ENCODE results near the gene PDCD1.
"Not testable (repeated sequence)": the region's sequence is repeated elsewhere in the genome, so short reads cannot be mapped to it uniquely, and the experiment has no call there.

PDCD1 gene

DNA sequence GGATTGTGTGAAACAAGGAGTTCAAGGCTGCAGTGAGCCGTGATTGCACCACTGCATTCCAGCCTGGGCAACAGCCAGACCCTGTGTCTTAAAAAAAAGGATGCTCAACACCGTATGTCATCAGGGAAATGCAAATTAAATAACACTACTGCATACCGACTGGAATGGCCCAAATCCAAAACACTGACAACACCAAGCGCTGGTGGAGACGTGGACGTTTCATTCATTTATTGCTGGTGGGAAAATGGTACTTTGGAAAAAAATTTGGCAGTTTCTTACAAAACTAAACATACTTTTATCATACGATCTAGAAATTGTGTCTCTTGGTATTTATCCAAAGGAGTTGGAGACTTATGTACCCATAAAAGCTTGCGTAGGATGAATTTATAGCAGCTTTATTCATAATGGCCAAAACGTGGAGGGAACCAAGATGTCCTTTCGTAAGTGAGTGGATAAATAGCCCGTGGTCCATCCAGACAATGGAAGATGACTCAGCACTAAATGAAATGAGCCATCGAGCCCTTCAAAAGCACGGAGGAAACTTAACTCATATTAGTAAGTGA is 25.5 kb downstream of the PDCD1 start:
- no peak overlapping the region for H2AFZ ChIP-seq (ENCODE audit: low read depth, low read length)
- peaks cover 27% of the 10 kb centered on the region for H3K27me3 ChIP-seq (ENCODE audit: low read depth, low read length)
- H4K20me1 ChIP-seq (ENCODE audit: insufficient read depth, low read length) = no peaks in the 10 kb centered on the region
- no peak overlapping the region for H3K4me2 ChIP-seq (ENCODE audit: low read length)
- H3K4me1 ChIP-seq (ENCODE audit: low read length) = no peaks in the 10 kb centered on the region
- no peak overlapping the region for H3K9ac ChIP-seq (ENCODE audit: low read length)
- H3K9me3 ChIP-seq (ENCODE audit: insufficient read depth, low read length) = no peaks in the 10 kb centered on the region
- TF ChIP-seq, protein P1, sequence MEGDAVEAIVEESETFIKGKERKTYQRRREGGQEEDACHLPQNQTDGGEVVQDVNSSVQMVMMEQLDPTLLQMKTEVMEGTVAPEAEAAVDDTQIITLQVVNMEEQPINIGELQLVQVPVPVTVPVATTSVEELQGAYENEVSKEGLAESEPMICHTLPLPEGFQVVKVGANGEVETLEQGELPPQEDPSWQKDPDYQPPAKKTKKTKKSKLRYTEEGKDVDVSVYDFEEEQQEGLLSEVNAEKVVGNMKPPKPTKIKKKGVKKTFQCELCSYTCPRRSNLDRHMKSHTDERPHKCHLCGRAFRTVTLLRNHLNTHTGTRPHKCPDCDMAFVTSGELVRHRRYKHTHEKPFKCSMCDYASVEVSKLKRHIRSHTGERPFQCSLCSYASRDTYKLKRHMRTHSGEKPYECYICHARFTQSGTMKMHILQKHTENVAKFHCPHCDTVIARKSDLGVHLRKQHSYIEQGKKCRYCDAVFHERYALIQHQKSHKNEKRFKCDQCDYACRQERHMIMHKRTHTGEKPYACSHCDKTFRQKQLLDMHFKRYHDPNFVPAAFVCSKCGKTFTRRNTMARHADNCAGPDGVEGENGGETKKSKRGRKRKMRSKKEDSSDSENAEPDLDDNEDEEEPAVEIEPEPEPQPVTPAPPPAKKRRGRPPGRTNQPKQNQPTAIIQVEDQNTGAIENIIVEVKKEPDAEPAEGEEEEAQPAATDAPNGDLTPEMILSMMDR (IDR thresholded peaks at IDR 0.05; ENCODE audit: low read depth, low read length) = no peak
- TF ChIP-seq EZH2phosphoT487 (IDR thresholded peaks at IDR 0.05; ENCODE audit: low read depth) = no peak
- H3K79me2 ChIP-seq (ENCODE audit: low read length) = no peaks in the 10 kb centered on the region
- no peaks in the 10 kb centered on the region for H3K36me3 ChIP-seq (replicated peaks; ENCODE audit: low read depth, low read length)
- H3K27ac ChIP-seq (ENCODE audit: low read length) = no peak overlapping the region
- no peak overlapping the region for H3K4me3 ChIP-seq (ENCODE audit: low read length)

DNA sequence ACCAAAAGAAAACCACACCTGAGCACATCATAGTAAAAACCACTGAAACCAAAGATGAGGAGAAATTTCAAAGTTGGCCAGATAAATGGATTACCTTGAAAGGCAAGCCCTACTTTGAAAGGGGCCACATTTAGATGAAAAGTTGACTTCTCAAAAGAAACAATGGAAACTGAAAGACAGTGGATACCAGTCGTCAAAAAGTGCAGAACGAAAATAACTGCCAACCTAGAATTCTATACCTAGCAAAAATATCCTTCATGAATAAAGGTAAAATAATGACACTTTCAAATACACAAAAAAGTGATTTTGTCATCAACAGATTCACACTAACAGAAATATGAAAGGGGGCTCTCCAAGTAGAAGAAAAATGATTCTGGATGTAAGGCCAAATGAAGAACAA is 31.3 kb downstream of the PDCD1 start:
- no peak overlapping the region for H3K27ac ChIP-seq (ENCODE audit: low read length)
- no peak overlapping the region for H3K9ac ChIP-seq (ENCODE audit: low read length)
- TF ChIP-seq, protein P1 (IDR thresholded peaks at IDR 0.05; ENCODE audit: low read depth, low read length) = no peak
- TF ChIP-seq EZH2phosphoT487 (IDR thresholded peaks at IDR 0.05; ENCODE audit: low read depth) = no peak
- H3K4me2 ChIP-seq (ENCODE audit: low read length) = no peak overlapping the region
- no peaks in the 10 kb centered on the region for H3K79me2 ChIP-seq (ENCODE audit: low read length)
- no peaks in the 10 kb centered on the region for H3K9me3 ChIP-seq (ENCODE audit: insufficient read depth, low read length)
- H3K36me3 ChIP-seq (replicated peaks; ENCODE audit: low read depth, low read length) = no peaks in the 10 kb centered on the region
- H3K4me1 ChIP-seq (ENCODE audit: low read length) = no peaks in the 10 kb centered on the region
- H2AFZ ChIP-seq (ENCODE audit: low read depth, low read length) = no peak overlapping the region
- no peak overlapping the region for H3K4me3 ChIP-seq (ENCODE audit: low read length)
- peaks cover 17% of the 10 kb centered on the region for H3K27me3 ChIP-seq (ENCODE audit: low read depth, low read length)
- no peaks in the 10 kb centered on the region for H4K20me1 ChIP-seq (ENCODE audit: insufficient read depth, low read length)

DNA sequence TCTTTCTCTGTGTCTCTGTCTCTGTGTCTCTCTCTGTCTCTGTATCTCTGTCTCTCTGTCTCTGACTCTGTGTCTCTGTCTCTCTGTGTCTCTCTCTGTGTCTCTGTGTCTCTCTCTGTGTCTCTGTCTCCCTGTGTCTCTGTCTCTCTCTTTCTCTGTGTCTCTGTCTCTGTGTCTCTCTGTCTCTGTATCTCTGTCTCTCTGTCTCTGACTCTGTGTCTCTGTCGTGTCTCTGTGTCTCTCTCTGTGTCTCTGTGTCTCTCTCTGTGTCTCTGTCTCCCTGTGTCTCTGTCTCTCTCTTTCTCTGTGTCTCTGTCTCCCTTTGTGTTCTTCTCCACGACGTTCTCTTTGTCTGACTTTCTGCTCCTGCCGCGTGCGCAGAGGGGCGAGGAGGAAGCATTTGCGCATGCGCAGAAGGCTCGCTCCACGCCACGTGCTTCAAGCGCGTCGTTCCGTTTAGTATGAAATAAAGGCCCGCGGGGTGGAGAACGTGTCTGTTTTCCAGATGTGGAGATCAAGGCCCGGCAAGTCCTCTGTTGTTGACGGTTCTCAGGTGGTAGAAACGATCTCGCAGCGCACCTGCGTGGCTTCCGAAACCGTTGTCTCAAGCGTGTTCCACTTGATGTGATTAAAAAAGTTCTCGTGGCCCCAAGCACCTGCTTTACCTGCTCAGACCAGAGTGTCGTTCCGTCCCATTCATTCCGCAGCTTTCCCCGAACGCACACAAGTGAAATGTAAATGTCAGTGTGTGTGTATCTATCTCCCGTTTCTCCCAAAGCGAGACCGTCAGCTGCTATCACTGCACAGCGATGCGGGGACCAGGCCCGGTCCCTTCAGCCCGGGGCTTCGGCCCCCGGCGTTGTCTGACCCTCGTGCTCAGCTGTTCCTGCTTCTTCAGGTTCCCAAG is 34.9 kb downstream of the PDCD1 start:
- not testable (repeated sequence) for H3K4me2 ChIP-seq (ENCODE audit: low read length); H4K20me1 ChIP-seq (ENCODE audit: insufficient read depth, low read length); H3K4me3 ChIP-seq (ENCODE audit: low read length); H3K27me3 ChIP-seq (ENCODE audit: low read depth, low read length); H3K4me1 ChIP-seq (ENCODE audit: low read length); H3K79me2 ChIP-seq (ENCODE audit: low read length); H3K36me3 ChIP-seq (replicated peaks; ENCODE audit: low read depth, low read length); H3K9me3 ChIP-seq (ENCODE audit: insufficient read depth, low read length); H3K9ac ChIP-seq (ENCODE audit: low read length); H3K27ac ChIP-seq (ENCODE audit: low read length); H2AFZ ChIP-seq (ENCODE audit: low read depth, low read length)

DNA sequence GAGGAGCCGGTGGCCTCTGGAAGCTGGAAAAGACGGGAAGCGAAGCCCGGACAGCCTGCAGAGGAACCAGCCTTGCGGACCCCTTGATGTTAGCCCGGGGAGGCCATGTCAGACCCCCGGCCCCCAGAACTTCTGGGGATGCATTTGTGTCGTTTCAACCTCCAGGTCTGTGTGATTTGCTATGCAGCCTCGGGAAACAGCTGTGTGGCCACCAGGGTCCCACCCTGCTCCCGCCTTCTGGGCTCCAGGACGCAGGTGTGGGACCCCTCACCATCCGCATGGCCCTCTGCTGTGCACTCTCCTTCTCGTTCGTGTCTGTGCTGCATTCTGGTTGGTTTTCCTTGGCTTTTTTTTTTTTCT is 36.5 kb downstream of the PDCD1 start:
- Histone ChIP-seq H3K9me3 (ENCODE audit: insufficient read depth, low read length) (no peaks in the 10 kb centered on the region), H3K4me2 (ENCODE audit: low read length) (no peak overlapping the region), H3K79me2 (ENCODE audit: low read length) (no peaks in the 10 kb centered on the region), H3K4me3 (ENCODE audit: low read length) (no peak overlapping the region), H3K36me3 (replicated peaks; ENCODE audit: low read depth, low read length) (no peaks in the 10 kb centered on the region), H3K4me1 (ENCODE audit: low read length) (no peaks in the 10 kb centered on the region), H3K27ac (ENCODE audit: low read length) (no peak overlapping the region), H3K27me3 (ENCODE audit: low read depth, low read length) (0 out of 2 replicates have a peak, but pooled peaks cover 4% of the 10 kb centered on the region), H3K9ac (ENCODE audit: low read length) (no peak overlapping the region), H2AFZ (ENCODE audit: low read depth, low read length) (no peak overlapping the region), H4K20me1 (ENCODE audit: insufficient read depth, low read length) (no peaks in the 10 kb centered on the region)
- TF ChIP-seq, protein P1 (IDR thresholded peaks at IDR 0.05; ENCODE audit: low read depth, low read length) = no peak
- no peak for TF ChIP-seq EZH2phosphoT487 (IDR thresholded peaks at IDR 0.05; ENCODE audit: low read depth)
